Embryonic facial prominence (tissue), 1 donor: ENCODE measurements around the gene SAMD9L.

Experiments
- DNase-seq: peaks from one replicate; pipeline ENCODE4 v3.0.0-alpha.2; 2016; ENCODE audit errors: extremely low spot score

SAMD9L gene

DNA sequence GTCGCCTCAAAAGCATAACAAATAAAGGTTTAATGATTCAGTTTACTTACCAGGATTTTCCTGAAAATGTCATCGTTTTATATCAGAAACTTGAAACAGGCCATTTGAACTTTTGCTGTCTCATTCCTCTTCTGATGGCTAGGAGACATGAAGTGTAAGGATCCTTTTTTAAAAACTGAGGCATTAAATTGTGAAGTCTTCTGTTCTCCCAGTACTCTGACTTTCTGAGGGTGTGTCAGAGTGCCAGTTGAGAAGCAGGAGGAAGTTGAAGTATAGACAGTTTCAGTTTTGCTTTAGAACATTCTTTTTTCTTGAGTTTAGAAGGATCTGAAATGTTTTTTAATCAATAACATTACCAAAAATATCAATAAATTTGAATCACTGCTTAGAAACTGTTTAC, at the start of gene SAMD9L:
SAMD9L (minus strand) TSS at position 242 of the 400 bp plus-strand sequence. CDS start 12,414 bp downstream, outside the sequence.
- DNase-seq: no peak

DNA sequence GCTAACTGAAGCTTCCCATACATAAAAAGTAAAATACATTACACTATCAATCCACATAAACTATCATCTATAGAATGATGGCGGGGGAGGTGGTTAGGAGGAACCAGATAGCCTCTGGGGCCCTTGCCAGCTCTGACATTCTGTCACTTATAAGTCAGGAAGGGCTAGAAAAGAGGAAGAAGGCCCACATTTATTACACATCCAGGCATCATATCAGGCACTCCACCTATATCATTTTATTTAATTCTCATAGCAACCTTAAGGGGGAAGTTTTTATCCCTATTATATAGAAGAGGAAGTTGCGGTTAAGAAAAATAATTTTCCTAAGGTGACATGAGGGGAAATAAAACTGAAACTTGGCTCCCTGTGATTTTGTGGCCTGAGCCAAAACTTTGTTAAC, 48.2 kb upstream of the SAMD9L start:
- DNase-seq: no peak

GRCh38 chr7:93194386-93194785, 46.2 kb upstream of the SAMD9L start:
- DNase-seq: no peak

DNA sequence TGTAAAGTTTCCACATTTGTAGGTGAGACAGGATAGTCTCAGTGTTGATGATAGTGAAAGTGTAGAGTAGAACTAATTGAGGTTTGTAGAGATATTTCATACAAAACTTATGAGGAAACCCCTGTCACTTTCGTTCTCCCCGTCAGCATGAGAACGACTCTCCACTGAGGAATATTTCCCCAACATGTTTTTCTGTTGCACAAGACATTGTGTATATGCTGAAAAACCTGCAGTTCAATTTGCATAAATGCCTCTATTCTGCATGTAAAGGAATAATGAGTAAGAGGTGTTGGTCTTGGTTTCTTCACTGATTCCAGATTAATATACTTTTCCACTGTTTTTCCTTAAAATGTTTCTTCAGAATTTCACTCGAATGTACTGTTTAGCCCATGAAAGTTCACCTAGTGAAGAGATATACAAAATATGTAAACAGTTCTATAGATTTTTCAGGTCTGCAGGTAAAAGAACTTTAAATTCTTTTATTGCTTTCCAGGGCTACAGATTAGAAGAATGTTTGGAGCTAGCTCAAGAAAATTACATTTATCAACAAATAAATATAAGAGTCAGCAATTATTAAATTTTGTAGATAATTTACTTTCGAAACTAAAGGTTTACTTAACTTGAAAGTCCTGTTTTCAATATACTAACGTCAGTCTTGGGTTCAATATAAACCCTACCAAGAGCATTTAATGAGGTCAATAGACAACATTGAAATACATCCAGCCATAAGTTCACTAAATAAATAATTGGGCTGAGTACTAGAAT, 40.9 kb upstream of the SAMD9L start:
- no peak for DNase-seq

GRCh38 chr7:93185303-93186027, 37.3 kb upstream of the SAMD9L start:
- DNase-seq: no peak

DNA sequence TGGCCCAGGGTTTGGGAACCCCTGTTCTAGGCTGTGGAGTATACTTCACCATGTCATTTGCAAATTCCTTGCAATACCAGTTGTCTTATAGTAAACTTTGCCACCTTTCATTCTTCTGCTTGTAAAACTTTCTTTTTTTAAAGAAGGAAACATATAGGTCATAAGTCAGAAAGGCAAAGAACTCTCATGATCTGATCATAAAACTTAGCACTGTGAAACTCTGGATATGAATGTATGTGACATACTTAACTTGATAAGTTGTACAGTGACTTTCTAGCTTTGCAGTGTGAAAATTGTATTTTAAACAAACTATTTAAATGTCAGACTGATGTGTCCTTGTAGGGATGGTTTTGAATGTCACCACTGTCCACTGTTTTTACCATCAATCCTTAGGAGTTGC, 31.0 kb upstream of the SAMD9L start:
- DNase-seq: no peak

GRCh38 chr7:93178213-93178612, 30.0 kb upstream of the SAMD9L start:
- no peak for DNase-seq

- no peak for DNase-seq
Measured at GRCh38 chr7:93176992-93177580, 28.9 kb upstream of the SAMD9L start.

DNA sequence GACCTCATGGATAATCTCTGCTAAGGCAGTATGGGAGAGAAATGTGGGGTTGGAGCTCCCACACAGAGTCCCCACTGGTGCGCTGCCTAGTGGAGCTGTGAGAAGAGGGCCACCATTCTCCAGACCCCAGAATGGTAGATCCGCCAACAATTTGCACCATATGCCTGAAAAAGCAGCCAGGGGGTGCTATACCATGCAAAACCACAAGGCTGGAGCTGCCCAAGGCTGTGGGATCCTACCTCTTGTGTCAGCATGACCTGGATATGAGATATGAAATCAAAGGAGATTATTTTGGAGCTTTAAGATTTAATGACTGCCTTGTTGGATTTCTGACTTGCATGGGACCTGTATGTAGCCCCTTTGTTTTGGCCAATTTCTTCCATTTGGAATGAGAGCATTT, 27.0 kb upstream of the SAMD9L start:
- no peak for DNase-seq

DNA sequence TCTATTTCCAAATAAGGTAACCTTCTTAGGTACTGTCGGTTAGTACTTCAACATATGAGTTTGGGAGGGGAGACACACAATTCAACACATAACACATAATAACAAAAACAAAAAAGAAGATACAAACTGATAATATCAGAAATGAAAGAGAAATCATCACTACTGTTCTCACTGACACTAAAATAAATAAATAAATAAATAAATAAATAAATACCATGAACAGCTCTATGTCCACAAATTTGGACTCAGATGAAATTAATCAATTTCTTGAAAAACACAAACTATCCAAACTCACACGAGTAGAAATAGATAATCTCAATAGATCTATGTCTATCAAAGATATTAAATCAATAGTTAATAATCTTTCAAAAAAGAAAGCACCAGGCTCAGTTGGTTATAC, 24.5 kb upstream of the SAMD9L start:
- no peak for DNase-seq

DNA sequence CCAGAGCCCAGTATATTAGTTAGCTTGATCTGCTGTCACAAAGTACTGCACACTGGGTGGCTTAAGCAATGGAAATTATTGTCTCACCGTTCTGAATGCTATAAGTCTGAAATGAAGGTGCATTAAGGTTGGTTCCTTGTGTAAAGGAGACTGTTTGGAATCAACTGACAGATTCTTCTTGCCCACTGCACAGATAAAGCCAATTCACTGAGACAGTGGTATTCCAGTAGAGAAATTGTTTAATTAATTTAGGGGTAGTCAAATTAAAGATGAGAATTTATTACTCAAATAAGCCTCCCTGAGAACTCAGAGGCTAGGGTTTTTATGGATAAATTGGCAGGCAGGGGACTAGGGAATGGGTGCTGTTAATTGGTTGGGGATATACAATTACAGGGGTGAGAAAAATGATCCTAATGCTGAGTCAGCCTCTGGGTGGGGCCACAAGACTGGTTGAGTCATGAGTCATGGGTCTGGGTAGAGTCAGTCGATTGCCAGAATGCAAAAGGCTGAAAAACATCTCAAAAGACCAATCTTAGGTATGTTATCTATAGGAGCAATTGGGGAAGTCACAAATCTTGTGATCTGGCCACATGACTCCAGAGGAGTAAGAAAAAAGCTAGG, 23.5 kb upstream of the SAMD9L start:
- DNase-seq: no peak

DNA sequence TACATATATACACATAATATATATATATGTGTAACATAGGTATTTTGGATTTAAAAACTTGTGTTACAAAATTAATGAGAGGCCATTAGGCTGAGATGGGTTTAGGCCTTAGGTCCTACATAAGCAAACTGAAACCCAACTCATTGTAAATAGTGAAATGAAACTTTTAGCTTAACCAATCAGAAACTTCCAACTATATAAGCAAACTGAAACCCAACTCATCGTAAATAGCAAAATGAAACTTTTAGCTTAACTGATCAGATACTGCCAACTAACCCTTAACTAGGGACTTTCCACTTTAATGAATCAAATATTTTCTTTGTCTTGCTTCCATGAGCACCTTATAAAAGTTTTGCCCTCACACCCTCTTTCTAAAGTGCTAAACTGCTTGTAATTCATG, 17.3 kb upstream of the SAMD9L start:
- no peak for DNase-seq

DNA sequence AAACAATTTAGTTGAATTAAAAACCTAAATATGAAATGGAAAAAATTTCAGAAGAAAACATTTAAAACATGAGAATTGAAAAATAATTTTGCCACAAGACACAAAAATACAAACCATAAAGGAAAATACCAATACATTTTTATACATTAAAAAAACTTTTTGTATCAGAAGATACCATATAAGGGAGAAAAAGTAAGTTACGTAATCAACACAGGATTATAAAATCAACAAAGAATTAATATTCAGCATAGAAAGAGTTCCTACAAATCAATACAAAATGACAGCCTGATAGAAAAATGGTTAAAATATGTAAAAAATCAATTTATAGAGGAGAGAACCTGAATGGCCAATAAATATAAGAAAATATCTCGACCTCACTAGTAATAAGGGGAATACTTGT, 16.6 kb upstream of the SAMD9L start:
- no peak for DNase-seq

DNA sequence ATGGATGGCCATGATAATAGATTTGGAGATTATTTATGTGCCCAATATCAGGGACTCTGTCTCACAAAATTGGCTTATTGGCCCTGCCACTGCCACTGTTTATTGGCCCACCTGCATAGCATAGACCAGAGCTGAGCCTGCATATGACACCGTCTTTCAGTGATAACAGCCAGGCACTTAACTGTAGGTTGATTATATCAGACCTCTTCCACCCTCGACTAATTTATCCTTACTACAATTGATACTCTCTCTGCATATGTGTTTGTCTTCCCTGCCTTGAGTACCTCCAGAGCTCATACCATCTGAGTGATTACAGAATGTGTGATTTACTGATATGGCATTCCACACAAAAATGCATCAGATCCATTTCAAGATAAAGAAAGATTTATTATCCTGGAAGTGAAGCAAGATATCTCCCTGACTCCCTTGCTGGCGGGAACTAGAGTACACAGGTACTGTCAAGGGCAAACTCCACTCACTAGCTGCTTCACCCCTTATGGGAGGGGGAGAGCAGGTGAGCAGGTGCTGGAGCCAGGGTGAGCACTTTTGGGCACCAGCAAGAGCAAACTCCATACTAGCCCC, 13.1 kb upstream of the SAMD9L start:
- DNase-seq: no peak

DNA sequence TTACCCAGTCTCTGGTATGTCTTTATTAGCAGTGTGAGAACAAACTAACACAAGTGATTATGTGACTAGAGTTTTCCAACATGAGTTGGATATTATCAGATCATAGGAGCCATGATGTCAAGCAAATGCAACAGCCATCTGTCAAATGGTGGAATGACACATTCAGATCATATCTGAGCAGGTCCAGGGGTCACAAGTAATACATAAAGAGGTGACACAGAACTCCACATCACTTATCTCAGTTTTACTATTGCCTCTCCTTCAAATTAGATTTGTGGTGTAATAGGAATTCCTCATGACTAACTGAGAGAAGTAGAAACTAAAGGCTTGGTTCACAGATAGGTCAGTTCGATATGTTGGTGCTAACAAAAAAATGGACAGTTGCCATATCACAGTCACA, 12.2 kb upstream of the SAMD9L start:
- no peak for DNase-seq

DNA sequence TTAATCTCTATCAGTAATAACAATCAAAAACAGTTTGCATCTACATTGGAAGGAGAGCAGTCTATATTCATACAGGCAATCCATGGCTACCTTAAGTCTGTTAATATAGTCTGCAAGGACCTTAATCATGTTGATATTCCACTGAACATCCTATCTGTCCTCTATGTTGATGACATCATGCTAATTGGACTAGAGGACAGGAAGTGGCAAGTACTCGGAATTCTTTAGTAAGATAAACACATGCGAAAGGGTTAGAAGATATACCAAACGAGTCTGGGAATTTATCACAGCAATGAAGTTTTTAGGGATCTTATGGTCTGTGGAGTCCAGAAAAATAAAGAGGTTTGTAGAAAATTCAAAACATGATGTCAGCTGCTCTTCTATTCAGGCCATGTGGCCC, 11.3 kb upstream of the SAMD9L start:
- no peak for DNase-seq

GRCh38 chr7:93156884-93157283, 8.7 kb upstream of the SAMD9L start:
- no peak for DNase-seq

- DNase-seq: no peak
Measured at GRCh38 chr7:93150200-93150835, 2.1 kb upstream of the SAMD9L start.

GRCh38 chr7:93148727-93149126, 542 bp upstream of the SAMD9L start:
- DNase-seq: no peak

DNA sequence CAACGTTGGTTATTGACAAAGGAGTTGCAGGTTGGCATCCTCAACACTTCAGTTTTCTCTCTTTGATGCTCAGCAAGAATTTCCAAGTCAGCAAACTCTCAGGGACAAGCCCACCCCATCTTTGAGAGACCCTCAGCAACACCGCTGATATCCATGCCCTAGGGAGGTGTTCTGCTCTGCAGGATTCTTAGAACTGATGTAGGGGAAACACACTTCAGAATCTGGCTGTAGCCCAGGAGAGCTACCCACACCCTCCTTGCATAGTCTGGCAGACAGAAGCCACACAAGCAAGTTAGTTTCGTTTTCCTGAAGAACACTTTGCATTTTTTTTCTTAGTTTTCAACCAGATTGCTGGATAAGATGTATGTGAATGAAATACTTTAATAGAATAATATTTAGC, 822 bp downstream of the SAMD9L start:
- DNase-seq: no peak

GRCh38 chr7:93146472-93147141, 1.6 kb downstream of the SAMD9L start:
- DNase-seq: no peak
